Measurements from ENCODE around the gene ST3GAL3.

GRCh38 chr1:43924516-43924915, 217.2 kb downstream of the ST3GAL3 start:
- TF ChIP-seq CTCF (optimal IDR thresholded peaks at IDR 0.05 in 1 of 3, IDR thresholded peaks at IDR 0.05 in 1 of 3, conservative IDR thresholded peaks at IDR 0.05 in 1 of 3; ENCODE audit: extremely low read depth in 1 of 3, insufficient read depth in 2 of 3, low read length in 3 of 3) (no peak), EZH2 (IDR thresholded peaks at IDR 0.05; ENCODE audit: low read length) (no peak)

Measured in keratinocyte (primary cell).